Lung microvascular endothelial cell (primary cell): ENCODE results near the gene ERAS. TPM values are rescaled to one million over a fixed set of nuclear protein-coding genes. Genes with fewer than 3 reads are reported as not detected.

ENCODE experiments used
- DNase-seq, 2 donors: peaks; one replicate each; pipeline versions ENCODE4 v3.0.0 to v3.0.0-alpha.2; 2010; ENCODE audit warnings: low read depth in 2 of 2
- total RNA-seq: library from RNA; depleted of rRNA; stranded (reverse); fragments of >200 nt; gene quantifications from 2 replicates; pipeline ENCODE4 v1.2.1, GENCODE V29; 2014

ERAS gene, protein sequence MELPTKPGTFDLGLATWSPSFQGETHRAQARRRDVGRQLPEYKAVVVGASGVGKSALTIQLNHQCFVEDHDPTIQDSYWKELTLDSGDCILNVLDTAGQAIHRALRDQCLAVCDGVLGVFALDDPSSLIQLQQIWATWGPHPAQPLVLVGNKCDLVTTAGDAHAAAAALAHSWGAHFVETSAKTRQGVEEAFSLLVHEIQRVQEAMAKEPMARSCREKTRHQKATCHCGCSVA
- total RNA-seq: not detected in 2 replicates

DNA sequence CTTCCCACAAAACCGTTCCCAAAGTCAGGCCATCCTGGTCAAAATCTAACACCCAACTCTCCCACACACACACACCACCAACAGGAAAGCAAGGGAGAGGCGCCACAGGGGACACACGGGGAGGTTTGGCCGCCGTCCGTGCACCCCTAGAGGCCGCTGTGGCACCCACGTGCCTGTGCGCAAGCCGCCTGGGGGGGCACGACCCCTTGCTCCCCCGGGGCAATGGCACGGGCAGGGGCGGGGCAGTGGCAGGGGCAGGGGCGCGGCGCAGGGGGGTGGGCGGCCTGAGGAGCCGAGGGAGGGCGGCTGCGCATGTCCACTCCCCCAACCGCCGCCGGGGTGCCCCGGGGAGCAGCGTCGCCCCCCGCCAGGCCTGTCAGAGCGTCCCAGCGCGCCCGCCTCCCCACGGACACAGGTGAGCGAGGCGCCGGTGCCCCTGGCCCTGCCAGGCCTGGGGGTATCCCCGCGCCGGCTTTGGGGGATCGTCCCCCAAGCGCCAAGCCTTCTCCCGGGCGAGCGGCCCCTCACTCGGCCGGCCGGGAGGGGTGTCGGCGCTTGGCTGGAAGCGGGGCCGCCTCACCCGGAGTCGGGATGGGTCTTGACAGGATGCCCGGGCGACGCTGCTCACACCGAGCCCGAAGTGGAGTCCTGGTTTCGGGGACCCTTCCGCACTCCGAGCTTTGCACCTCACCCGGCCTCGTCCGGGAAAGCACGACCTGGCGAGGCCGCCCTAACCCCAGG, at the start of gene ERAS:
TSS of gene ERAS (plus strand) at position 379 of the 741 bp plus-strand sequence. CDS start 2,611 bp downstream, outside the sequence.
- no peak for DNase-seq

DNA sequence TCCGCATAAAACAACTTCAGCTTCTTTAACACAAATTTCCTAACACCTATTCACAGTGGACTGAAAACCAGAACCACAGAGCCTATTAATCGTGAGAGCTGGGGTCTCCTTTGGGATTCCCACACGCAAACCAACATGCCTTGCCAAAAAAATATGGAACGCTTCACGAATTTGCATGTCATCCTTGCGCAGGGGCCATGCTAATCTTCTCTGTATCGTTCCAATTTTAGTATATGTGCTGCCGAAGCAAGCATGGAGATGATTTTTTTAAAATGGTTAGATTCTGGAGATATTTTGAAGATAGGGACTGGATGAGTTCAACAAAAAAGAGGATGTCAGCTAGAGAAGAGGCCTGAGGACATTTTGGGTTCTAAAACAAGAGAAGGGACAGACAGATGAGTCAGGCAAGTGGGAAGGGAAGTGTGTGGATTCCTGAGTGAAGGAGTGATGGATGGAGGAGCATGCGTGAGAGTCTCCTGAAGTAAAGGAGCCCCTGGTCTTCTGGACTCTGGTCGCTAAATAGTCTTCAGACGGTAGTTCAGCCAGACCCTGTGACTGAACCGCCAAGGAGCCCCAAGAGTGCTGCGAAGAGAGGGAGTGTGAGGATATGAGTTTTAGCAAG, 49.4 kb upstream of the ERAS start:
- no peak for DNase-seq

DNA sequence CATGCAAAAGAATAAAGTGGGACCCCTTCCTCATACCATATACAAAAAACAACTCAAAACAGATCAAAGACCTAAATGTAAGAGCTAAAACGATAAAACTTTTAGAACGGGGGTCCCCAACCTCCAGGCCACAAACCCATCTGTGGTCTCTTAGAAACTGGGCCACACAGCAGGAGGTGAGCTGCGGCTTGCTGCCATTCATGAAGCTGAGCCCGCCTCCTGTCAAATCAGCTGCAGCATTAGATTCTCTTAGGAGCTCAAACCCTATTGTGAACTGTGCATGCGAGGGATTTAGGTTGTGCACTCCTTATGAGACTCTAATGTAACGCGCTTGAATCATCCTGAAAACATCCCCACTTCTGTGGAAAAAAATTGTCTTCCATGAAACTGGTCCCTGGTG, 46.9 kb upstream of the ERAS start:
- no peak for DNase-seq

DNA sequence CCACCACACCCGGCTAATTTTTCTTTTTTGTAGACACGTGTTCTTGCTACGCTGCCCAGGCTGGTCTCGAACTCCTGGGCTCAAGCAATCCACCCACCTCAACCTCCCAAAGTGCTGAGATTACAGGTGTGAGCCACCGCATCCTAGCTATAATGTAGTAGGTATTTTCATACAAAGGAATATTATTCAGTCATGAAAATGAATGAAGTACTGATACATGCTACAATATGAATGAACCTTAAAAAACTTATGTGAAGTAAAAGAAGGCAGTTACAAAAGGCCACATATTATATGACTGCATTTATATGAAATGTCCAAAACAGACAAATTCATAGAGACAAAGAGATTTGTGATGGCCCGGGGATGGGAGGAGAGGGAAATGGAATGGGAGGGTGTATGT, 44.6 kb upstream of the ERAS start:
- DNase-seq: no peak

DNA sequence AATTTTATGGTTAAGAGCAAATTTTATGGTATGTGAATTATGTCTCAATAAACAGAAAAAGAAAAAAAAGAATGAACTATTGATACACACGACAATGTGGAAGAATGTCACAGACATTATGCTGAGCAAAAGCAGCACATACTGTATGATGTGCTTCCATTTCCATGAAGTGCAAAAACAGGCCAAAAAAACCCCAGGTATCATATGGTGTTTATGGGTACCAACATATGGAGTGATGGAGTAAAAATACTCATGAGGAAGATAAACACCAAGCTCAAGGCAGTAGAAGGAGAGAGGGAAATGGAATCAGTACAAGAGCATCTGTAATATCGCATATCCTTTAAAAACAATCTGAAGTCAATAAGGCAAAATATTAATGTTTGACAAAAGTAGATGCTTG, 44.1 kb upstream of the ERAS start:
- DNase-seq: no peak

DNA sequence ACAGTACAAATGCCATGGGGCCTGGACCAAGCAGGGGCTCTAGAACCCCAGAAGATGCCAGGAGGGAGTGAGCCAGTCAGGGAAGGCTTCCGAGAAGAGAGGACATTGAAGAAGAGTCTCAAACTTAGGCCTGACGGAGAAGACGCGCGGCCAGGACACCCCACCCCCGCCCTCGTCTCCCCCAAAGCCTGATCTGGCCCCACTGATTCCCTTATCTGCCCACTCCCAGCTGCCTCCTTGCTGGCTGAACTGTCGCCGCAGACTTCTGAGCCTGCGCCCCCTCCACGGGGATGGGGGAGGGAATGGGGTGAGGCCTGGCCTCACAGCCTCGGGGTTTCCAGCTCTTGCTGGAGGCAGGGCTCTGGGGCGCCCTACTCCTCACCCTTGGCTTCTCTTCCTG, 43.5 kb upstream of the ERAS start:
- no peak for DNase-seq

DNA sequence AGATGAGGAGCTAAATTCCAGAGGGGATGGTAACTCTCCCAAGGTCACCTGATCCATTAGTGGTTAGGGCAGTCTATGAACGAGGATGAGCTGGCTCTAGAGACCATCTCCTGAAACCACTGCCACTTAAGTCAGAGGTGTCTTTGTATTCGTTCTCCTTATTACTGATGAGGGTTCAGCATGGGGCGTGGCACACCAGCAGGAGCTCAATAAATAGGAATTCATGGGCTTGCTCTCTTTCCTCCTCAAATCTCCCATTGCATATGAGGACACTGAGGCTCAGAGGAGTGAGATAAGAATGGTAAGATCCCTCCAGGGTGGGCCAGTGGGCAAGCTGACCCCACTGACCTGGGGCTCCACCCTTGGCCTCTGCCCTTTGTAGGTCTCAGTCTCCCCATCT, 41.6 kb upstream of the ERAS start:
- DNase-seq: no peak

DNA sequence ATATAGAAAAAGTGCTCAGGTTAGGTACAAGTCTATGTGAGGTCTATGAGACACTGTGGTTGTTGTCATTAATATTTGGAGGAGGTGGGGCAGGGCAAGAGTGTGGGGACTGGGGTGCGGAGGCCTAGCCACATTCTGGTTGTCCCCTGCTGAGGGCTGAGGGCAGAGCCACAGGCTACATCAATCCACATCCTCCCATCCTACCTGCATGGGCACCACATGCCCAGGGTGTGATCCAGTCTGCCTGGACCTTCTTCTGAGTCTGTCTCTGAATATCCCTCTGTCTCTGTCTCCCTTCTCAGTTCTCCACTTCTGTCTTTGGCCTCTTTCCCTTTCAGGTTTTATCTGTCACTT, 41.1 kb upstream of the ERAS start:
- no peak for DNase-seq

DNA sequence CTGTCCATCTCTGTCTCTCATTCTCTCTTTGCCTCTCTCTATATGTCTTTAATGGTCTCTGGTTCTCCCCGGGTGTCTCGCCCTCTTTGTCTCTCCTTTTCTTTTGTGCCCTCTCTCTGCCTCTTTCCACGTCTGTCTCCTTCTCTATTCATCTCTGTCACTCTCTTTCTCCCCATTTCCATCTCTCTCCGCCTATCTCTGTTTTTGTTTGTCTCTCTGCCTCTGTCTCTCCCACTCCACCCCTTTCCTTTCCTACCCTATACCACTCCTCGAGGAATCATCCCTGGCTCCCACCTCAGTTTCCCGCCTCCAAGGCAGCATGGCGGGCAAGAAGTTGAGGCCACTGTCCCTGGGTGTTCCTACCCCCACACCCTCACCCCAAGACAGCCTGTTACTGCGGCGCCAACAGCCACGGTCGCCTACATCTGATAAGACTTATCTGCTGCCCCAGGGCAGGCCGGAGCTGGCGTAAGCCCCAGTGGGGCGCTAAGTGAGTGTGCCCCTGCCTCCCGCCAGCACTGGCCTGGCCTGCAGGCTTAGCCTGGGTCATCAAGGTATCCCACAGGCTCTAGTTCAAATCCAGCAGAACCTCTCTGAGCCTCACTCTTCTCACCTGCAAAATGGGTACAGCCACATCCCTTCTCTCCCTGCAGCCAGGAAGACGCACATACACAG, 40.6 kb upstream of the ERAS start:
- no peak for DNase-seq

DNA sequence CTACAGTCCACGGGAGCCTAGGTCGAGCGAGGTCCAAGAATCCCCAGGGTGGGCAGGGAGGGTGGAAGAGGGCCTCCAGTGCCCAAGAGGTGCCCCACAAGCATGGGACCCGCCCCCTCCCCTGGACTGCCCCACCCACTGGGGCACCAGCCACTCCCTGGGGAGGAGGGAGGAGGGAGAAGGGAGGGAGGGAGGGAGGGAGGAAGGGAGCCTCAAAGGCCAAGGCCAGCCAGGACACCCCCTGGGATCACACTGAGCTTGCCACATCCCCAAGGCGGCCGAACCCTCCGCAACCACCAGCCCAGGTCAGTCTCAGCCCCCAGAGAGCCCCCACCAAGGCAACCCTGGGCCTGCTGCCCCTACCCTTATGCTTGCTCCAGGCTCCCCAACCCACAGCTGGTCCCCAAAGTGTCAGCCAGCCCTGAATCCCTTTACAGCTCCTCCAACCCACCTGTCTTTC, 39.9 kb upstream of the ERAS start, which contains the start of gene GATA1:
TSS of gene GATA1 (plus strand) at position 250 of the 460 bp plus-strand sequence. CDS start 4,520 bp downstream, outside the sequence.
- no peak for DNase-seq

DNA sequence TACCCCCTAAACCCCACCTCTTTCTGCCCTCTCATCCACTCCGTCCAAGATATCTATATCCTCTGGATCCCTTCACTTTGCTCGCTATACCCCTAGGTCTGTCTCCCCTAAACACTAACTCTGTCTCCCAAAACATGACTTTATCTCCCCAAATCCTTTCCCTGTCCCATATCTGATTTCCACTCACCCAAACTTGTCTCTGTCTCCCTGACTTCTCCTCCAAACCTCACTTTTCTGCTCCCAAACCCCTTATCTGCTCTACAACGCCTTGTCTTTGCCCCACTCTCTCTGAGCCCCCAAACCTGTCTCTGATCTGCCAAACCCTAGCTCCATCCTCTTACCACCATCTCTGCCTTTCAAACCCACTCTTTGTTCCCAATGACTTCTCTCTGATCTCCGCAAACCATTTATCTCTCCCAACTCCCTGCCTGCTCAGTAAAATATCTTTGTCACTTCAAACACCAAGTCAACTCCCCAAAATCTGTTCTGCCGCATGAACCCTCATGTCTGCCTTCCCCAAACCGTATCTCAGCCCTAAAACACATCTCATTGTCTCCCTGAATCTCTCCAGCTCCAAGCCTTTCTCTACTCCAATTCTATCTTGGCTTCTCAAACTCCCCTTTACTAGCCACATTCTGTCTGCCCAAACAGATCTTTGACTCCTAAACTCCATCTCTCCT, 39.3 kb upstream of the ERAS start:
- DNase-seq: no peak

DNA sequence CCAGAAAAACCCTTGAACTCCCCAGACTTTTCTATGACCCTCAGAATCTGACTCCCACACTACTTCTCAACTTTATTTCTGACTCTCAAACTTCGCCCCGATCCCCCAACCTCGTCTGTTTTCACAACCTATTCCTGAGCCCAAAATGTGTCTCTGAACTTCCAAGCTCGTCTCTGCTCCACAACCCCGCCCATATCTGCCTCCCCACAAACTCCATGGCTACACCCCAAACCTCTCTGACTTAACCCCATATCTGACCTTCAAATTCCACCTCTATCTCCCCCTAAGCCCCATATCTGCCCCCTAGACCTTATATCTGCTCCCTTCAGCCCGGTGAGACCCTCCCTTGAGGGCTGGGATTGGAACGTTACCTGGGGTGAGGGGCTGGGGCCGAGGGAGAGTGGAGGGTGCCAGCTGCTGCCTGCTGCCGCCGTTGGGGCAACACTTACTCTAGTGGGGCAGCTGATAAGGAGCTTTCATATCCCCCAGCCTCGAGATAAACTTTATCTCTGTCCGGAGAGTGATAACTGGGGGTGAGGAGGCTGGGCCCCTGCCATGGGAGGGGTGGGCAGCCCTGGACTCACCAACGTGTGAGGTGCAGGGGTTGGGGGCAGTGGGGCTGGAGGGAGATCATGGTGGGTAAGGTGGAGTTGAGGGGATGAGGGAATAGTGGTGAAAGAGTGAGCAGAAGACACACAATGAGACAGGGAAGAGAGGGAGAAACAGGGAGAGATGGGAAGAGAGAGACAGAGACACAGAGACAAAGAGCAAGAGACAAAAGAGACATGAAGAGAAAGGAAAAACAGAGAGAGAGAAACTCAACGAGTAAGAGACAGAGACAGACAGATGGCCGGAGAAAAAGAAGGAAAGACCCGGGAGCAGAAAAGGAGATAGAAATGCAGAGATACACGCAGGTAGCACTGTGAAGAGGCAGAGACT, 38.5 kb upstream of the ERAS start:
- no peak for DNase-seq

DNA sequence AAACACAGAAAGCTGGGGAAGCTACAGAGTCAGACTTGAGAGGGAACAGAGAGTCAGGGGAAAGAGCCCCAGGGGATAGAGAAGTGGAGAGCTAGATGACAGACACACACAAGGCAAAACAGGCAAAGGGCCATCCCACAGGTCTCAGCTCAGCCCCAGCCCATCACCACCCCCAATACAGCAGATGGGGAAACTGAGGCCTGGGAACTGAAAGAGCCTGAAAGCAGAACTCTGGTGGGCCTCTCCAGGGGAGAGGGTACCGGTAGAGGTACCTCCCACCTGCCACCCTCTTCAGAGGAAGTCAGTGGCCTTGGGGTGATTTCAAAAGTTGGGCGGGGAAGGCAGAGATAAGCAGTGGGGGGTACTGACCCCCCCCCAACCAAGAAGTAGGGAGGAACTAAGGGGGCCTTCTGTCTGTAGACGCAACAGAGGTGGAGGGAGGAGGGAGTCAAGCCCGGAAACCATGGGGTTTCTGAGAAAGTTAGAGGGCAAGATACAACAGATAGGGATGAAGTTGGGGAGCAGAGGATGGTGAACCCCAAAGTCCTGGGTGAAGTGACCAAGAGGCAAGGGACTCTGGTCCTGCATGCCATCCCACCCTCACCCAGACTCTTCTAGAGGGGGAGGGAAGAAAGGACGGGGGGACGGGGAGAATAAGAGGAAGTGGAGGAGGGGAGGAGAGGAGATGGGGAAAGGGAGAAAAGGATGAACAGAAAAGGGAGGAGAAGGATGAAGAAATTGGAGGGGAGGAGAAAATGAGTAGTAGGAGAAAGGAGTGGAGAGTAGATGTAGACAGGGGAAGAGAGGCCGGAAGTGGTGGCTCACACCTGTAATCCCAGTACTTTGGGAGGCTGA, 36.7 kb upstream of the ERAS start:
- no peak for DNase-seq

DNA sequence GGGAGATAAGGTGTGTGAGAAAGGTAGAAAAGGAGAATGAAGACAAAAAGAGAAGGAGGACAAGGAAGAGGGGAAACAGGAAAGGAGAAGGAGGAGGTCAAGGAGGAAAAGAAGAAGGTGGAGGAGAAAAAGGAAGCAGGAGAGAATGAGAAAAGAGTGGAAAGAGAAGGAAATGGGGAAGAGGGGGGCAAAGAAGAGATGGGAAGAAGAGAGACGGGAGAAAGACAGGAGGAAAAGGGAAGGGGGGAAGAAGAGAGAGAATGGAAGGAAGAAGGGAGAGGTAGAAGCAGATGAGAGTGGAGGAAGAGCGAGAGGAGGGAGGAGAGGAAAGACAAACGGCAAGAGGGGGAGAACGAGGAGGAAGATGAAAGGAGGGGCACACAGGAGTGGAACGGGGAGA, 35.8 kb upstream of the ERAS start:
- DNase-seq: no peak

DNA sequence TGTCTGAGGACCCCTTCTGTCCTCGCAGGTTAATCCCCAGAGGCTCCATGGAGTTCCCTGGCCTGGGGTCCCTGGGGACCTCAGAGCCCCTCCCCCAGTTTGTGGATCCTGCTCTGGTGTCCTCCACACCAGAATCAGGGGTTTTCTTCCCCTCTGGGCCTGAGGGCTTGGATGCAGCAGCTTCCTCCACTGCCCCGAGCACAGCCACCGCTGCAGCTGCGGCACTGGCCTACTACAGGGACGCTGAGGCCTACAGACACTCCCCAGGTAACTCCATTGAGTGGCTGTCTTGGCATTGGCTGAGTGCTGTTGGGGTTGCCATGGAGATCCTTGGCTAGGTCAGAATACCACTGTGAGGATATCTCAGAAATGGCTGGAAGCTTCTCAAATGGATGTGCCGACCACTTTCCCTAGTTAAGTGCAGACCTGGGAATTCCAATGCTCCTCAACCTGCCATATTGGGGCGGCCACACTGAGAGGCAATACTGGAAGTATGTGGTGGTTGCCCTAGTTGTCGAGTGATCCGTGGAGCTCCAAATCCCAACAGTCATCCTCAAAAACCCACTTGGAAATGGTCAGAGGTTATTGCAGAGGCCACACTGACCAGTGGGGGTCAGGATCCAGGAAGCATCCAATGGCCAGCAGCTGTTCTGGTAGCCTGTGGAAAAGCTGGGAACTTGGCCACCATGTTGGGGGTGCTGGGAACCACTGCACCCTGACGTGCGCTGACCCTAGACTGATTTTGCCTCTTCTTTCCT, 35.1 kb upstream of the ERAS start:
- no peak for DNase-seq

DNA sequence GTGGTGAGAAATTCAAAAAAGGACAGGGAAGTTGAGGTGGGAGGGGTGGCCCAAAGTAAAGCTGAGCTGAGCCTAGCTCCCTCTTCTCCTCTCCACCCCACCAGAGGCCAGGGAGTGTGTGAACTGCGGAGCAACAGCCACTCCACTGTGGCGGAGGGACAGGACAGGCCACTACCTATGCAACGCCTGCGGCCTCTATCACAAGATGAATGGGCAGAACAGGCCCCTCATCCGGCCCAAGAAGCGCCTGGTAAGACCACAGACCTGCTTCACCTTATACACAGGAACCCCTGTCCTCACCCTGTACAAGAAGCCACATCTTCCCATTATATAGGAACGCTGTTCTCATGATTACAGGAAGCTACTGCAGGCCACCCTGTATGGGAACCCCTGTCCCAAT, 34.1 kb upstream of the ERAS start:
- no peak for DNase-seq

DNA sequence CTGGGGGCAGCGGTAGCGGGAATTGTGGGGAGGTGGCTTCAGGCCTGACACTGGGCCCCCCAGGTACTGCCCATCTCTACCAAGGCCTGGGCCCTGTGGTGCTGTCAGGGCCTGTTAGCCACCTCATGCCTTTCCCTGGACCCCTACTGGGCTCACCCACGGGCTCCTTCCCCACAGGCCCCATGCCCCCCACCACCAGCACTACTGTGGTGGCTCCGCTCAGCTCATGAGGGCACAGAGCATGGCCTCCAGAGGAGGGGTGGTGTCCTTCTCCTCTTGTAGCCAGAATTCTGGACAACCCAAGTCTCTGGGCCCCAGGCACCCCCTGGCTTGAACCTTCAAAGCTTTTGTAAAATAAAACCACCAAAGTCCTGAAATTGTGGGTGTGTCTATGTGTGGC, 32.4 kb upstream of the ERAS start:
- DNase-seq: no peak

DNA sequence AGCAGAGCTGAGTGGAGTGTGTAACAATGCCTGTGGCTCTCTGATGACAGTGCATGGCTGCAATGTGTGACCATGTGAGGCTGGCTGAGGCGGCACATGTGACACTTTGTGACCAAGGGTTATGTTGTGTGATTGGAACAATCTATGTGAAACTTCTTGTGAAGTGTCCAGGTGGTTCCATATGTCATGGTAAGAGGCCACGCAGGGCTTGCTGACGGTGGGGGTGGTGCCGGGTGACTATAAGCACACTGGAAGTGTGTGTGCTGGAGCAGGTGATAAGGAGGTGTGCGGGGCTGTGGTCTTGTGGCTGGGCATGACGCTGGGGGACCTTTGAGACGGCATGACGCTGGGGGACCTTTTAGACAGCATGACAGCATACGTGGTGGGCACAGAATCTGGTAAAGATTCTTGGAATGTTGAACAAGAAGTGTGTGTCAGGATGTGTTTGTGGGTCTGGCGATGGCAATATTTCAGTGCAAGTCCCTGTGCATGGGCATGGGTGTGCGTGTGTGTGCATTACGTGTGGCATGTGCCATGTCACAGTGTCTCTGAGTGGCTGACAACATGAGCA, 31.9 kb upstream of the ERAS start:
- no peak for DNase-seq
